ENCODE measurements around the gene VPS26B.

The VPS26B gene

DNA sequence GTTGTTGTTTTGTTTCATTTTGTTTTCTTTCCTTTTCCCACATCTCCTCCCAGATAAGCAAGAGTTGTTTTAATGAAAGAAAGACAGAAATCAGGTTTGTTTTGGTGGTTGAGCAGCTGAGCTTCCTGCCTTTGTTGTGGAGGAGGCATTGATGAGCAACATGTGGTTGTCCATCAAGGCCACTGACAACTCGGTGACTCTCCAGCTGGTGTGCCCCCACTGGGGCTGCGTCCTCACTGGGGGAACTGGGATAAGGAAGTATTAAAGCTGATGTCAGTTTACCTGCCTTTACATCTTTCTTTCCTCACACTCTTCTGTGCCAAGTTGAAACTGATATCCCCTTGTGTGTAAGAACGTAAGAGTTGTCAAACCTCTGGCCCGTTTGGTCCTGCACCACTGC lies 5.9 kb downstream of the VPS26B start:
- Histone ChIP-seq H3K4me3 (ENCODE audit: low read depth, low read length) (no peak overlapping the region), H3K36me3 (ENCODE audit: control insufficient read depth, insufficient read depth, low read length) (no peaks in the 10 kb centered on the region), H3K9ac (no peak overlapping the region), H3K4me2 (ENCODE audit: low read length) (no peak overlapping the region), H2AFZ (no peak overlapping the region), H3K9me3 (ENCODE audit: control insufficient read depth, low read length) (no peaks in the 10 kb centered on the region), H3K79me2 (peaks cover 30% of the 10 kb centered on the region), H3K27me3 (ENCODE audit: control insufficient read depth, insufficient read depth, low read length) (no peaks in the 10 kb centered on the region), H3K27ac (no peak overlapping the region), H3K4me1 (peaks cover 21% of the 10 kb centered on the region)
- TF ChIP-seq, protein P1, sequence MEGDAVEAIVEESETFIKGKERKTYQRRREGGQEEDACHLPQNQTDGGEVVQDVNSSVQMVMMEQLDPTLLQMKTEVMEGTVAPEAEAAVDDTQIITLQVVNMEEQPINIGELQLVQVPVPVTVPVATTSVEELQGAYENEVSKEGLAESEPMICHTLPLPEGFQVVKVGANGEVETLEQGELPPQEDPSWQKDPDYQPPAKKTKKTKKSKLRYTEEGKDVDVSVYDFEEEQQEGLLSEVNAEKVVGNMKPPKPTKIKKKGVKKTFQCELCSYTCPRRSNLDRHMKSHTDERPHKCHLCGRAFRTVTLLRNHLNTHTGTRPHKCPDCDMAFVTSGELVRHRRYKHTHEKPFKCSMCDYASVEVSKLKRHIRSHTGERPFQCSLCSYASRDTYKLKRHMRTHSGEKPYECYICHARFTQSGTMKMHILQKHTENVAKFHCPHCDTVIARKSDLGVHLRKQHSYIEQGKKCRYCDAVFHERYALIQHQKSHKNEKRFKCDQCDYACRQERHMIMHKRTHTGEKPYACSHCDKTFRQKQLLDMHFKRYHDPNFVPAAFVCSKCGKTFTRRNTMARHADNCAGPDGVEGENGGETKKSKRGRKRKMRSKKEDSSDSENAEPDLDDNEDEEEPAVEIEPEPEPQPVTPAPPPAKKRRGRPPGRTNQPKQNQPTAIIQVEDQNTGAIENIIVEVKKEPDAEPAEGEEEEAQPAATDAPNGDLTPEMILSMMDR (IDR thresholded peaks at IDR 0.05), result no peak

DNA sequence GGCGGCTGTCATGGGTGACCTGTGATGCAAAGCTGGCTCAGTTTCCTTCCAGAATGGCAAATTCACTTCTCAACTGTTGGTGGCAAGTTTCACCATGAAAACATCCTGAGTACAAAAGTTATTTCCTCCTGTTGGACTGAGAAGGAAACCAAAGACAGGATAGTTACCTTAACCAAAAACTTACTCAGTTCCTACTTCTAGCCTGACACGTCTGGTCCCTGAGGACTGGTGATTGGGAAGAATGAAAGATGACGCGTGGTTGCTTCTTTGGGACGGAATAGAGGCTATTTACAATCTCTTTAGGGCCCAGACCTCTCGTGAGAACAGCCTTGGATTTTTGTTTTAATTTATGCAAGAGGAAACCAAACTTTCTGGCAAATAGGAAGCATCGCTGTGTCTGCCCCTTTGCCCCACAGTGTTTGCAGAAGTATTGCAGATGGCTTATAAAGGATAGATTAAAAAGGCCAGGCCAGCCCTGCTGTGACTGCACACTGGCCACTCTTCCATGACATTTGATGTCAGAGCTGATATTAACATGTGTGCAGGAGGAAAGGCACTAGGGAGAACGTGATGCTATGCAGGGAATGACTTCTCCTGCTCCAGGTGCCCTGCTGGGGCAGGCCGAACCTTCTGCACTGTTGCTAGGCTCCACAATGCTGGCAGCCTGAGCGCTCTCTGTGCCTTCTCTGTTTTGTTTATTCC lies 7.6 kb downstream of the VPS26B start:
- no peaks in the 10 kb centered on the region for H3K27me3 ChIP-seq (ENCODE audit: control insufficient read depth, insufficient read depth, low read length)
- no peaks in the 10 kb centered on the region for H3K36me3 ChIP-seq (ENCODE audit: control insufficient read depth, insufficient read depth, low read length)
- peak overlapping the region; percentile 75 for H3K27ac ChIP-seq
- no peak overlapping the region for H2AFZ ChIP-seq
- peaks cover 22% of the 10 kb centered on the region for H3K4me1 ChIP-seq
- no peak overlapping the region for H3K4me2 ChIP-seq (ENCODE audit: low read length)
- TF ChIP-seq, protein P1 (IDR thresholded peaks at IDR 0.05), result no peak
- H3K79me2 ChIP-seq, result peaks cover 15% of the 10 kb centered on the region
- no peak overlapping the region for H3K4me3 ChIP-seq (ENCODE audit: low read depth, low read length)
- no peaks in the 10 kb centered on the region for H3K9me3 ChIP-seq (ENCODE audit: control insufficient read depth, low read length)
- no peak overlapping the region for H3K9ac ChIP-seq

DNA sequence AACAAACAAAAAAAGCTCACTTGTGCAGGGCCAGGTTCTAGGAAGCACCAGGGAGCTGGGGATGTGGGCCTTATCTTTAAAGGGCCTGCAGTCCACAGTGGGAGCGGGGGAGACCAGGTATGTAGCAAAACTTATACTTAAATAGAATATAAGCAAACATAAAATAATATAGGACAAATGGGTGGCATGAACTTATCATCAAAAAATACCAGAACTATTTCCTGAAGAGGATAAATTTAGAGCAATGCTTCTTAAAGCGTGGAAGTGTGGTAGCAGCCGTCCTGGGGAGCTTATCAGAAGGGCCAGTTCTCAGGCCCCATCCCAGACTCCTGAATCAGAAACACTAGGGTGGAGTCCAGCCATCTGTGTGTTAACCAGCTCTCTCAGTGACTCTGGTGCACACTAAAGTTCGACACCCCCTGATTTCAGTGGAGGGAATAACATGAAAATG lies 9.3 kb downstream of the VPS26B start:
- Histone ChIP-seq H3K4me2 (ENCODE audit: low read length) (no peak overlapping the region), H3K4me3 (ENCODE audit: low read depth, low read length) (no peak overlapping the region), H2AFZ (no peak overlapping the region), H3K27ac (no peak overlapping the region), H3K36me3 (ENCODE audit: control insufficient read depth, insufficient read depth, low read length) (no peaks in the 10 kb centered on the region), H3K9me3 (ENCODE audit: control insufficient read depth, low read length) (no peaks in the 10 kb centered on the region), H3K4me1 (peaks cover 31% of the 10 kb centered on the region), H3K79me2 (peaks cover 5% of the 10 kb centered on the region), H3K27me3 (ENCODE audit: control insufficient read depth, insufficient read depth, low read length) (no peaks in the 10 kb centered on the region), H3K9ac (no peak overlapping the region)
- TF ChIP-seq, protein P1 (IDR thresholded peaks at IDR 0.05), result no peak

GRCh38 chr11:134235399-134235798 lies 10.9 kb downstream of the VPS26B start:
- H3K36me3 ChIP-seq (ENCODE audit: control insufficient read depth, insufficient read depth, low read length), result no peaks in the 10 kb centered on the region
- no peak overlapping the region for H3K9ac ChIP-seq
- H3K4me2 ChIP-seq (ENCODE audit: low read length), result peak overlapping the region; percentile 17
- no peak overlapping the region for H2AFZ ChIP-seq
- H3K27me3 ChIP-seq (ENCODE audit: control insufficient read depth, insufficient read depth, low read length), result no peaks in the 10 kb centered on the region
- no peak overlapping the region for H3K4me3 ChIP-seq (ENCODE audit: low read depth, low read length)
- no peaks in the 10 kb centered on the region for H3K9me3 ChIP-seq (ENCODE audit: control insufficient read depth, low read length)
- H3K27ac ChIP-seq, result peak overlapping the region; percentile 49
- H3K79me2 ChIP-seq, result no peaks in the 10 kb centered on the region
- H3K4me1 ChIP-seq, result peaks cover 31% of the 10 kb centered on the region
- TF ChIP-seq, protein P1 (IDR thresholded peaks at IDR 0.05), result no peak
